H9 (cell line): ENCODE measurements around the gene NR1I2. TPM values are rescaled to one million over a fixed set of nuclear protein-coding genes. Genes with fewer than 3 reads are reported as not detected.

Experiments
- DNase-seq: peaks from one replicate; pipeline ENCODE4 v3.0.0-alpha.2; 2017
- H2AFZ ChIP-seq: one replicate; pipeline ENCODE4 v1.6.1; 2013; ENCODE audit warnings: mild to moderate bottlenecking, low read length, control low read depth, moderate library complexity
- H2AK5ac ChIP-seq: 2 replicates; pipeline ENCODE4 v1.6.1; 2013; ENCODE audit warnings: low read length, control low read depth, mixed read lengths; ENCODE audit not compliant: insufficient read length
- H2BK120ac ChIP-seq: one replicate; pipeline ENCODE4 v1.6.1; 2013; ENCODE audit warnings: low read depth, mild to moderate bottlenecking, low read length, control low read depth, inconsistent platforms; ENCODE audit not compliant: poor library complexity, severe bottlenecking
- H2BK12ac ChIP-seq: 2 replicates; pipeline ENCODE4 v1.6.1; 2013; ENCODE audit warnings: low read length, control low read depth, mixed read lengths, low read depth; ENCODE audit not compliant: insufficient read length
- H2BK15ac ChIP-seq: 2 replicates; pipeline ENCODE4 v1.6.1; 2013; ENCODE audit warnings: low read depth, low read length, control low read depth
- H2BK20ac ChIP-seq: one replicate; pipeline ENCODE4 v1.6.1; 2013; ENCODE audit warnings: low read depth, mild to moderate bottlenecking, low read length, control low read depth, inconsistent platforms; ENCODE audit not compliant: poor library complexity, severe bottlenecking
- H2BK5ac ChIP-seq: 2 replicates; pipeline ENCODE4 v1.6.1; 2013; ENCODE audit warnings: low read length, control low read depth, mixed read lengths; ENCODE audit not compliant: insufficient read length
- H3K14ac ChIP-seq: 2 replicates; pipeline ENCODE4 v1.6.1; 2013; ENCODE audit warnings: low read length, control low read depth; ENCODE audit not compliant: insufficient read depth
- H3K18ac ChIP-seq: 2 replicates; pipeline ENCODE4 v1.6.1; 2013; ENCODE audit warnings: low read depth, mild to moderate bottlenecking, mixed read lengths, low read length, control low read depth; ENCODE audit not compliant: insufficient read length
- H3K23ac ChIP-seq: 2 replicates; pipeline ENCODE4 v1.6.1; 2013; ENCODE audit warnings: low read length, control low read depth, mixed read lengths, low read depth; ENCODE audit not compliant: insufficient read length
- H3K23me2 ChIP-seq: 2 replicates; pipeline ENCODE4 v1.6.1; 2013; ENCODE audit warnings: low read depth, mild to moderate bottlenecking, mixed read lengths, low read length, control low read depth; ENCODE audit not compliant: insufficient read length, poor library complexity, severe bottlenecking
- H3K27ac ChIP-seq: 2 replicates; pipeline ENCODE4 v1.5.1; 2013; ENCODE audit warnings: low read length, control low read depth, mixed read lengths, low read depth; ENCODE audit not compliant: insufficient read length
- H3K27me3 ChIP-seq: 2 replicates; pipeline ENCODE4 v1.6.1; 2013; ENCODE audit warnings: low read length, control low read depth, inconsistent platforms; ENCODE audit not compliant: insufficient read depth
- H3K4ac ChIP-seq: 2 replicates; pipeline ENCODE4 v1.6.1; 2013; ENCODE audit warnings: low read depth, mild to moderate bottlenecking, control low read depth, inconsistent platforms, low read length, moderate library complexity
- H3K4me1 ChIP-seq: 2 replicates; pipeline ENCODE4 v1.6.1; 2013; ENCODE audit warnings: low read length, control low read depth, inconsistent platforms; ENCODE audit not compliant: insufficient read depth
- H3K4me2 ChIP-seq: 2 replicates; pipeline ENCODE4 v1.6.1; 2013; ENCODE audit warnings: low read length, control low read depth, mixed read lengths; ENCODE audit not compliant: insufficient read length, insufficient read depth
- H3K56ac ChIP-seq: 2 replicates; pipeline ENCODE4 v1.6.1; 2013; ENCODE audit warnings: low read depth, mild to moderate bottlenecking, mixed read lengths, low read length, control low read depth; ENCODE audit not compliant: insufficient read length
- H3K79me1 ChIP-seq: 2 replicates; pipeline ENCODE4 v1.6.1; 2013; ENCODE audit warnings: low read depth, mild to moderate bottlenecking, moderate library complexity, low read length, control low read depth, inconsistent platforms; ENCODE audit not compliant: insufficient read depth, poor library complexity, severe bottlenecking
- H3K79me2 ChIP-seq: 2 replicates; pipeline ENCODE4 v1.6.1; 2013; ENCODE audit warnings: low read length, control low read depth, inconsistent platforms; ENCODE audit not compliant: insufficient read depth
- H3K9ac ChIP-seq: 2 replicates; pipeline ENCODE4 v1.6.1; 2013; ENCODE audit warnings: low read length, control low read depth, mixed read lengths; ENCODE audit not compliant: insufficient read length; ENCODE audit errors: extremely low read depth
- H3K9me3 ChIP-seq: one replicate; pipeline ENCODE4 v1.6.1; 2013; ENCODE audit warnings: low read depth, low read length, inconsistent platforms; ENCODE audit not compliant: control insufficient read depth
- H3T11ph ChIP-seq: one replicate; pipeline ENCODE4 v1.6.1; 2013; ENCODE audit warnings: mild to moderate bottlenecking, low read length, control low read depth, inconsistent platforms
- H4K20me1 ChIP-seq: one replicate; pipeline ENCODE4 v1.6.1; 2013; ENCODE audit not compliant: control insufficient read depth, insufficient read length, insufficient read depth
- H4K5ac ChIP-seq: 2 replicates; pipeline ENCODE4 v1.6.1; 2013; ENCODE audit warnings: low read depth, mild to moderate bottlenecking, mixed read lengths, low read length, control low read depth; ENCODE audit not compliant: insufficient read length
- H4K8ac ChIP-seq: replicated peaks from 2 replicates; pipeline ENCODE4 v1.6.1; 2013; ENCODE audit warnings: low read length, control low read depth, mixed read lengths, low read depth; ENCODE audit not compliant: insufficient read length
- H4K91ac ChIP-seq: 2 replicates; pipeline ENCODE4 v1.6.1; 2013; ENCODE audit warnings: low read depth, mild to moderate bottlenecking, moderate library complexity, mixed read lengths, low read length, control low read depth; ENCODE audit not compliant: insufficient read length
- H3K27ac Mint-ChIP-seq, 3 experiments: 2 replicates in 2 of 3; 3 replicates in 1 of 3; pipeline ENCODE4 v1.8.0; 2020 to 2021; ENCODE audit warnings: mixed read lengths in 3 of 3, mild to moderate bottlenecking in 1 of 3, moderate library complexity in 1 of 3
- H3K27me3 Mint-ChIP-seq: 2 replicates; pipeline ENCODE4 v1.8.0; 2021; ENCODE audit warnings: low read depth, mild to moderate bottlenecking, moderate library complexity, mixed read lengths
- H3K36me3 Mint-ChIP-seq, 3 experiments: 2 replicates in 2 of 3; 3 replicates in 1 of 3; pipeline ENCODE4 v1.8.0; 2020 to 2021; ENCODE audit warnings: low read depth in 3 of 3, mixed read lengths in 3 of 3; ENCODE audit not compliant: insufficient read depth in 1 of 3
- H3K4me1 Mint-ChIP-seq, 2 experiments: 2 replicates each; pipeline ENCODE4 v1.8.0; 2020; ENCODE audit warnings: mixed read lengths in 2 of 2
- H3K4me3 Mint-ChIP-seq, 2 experiments: 2 replicates in 1 of 2; 3 replicates in 1 of 2; pipeline ENCODE4 v1.8.0; 2020 to 2021; ENCODE audit warnings: mild to moderate bottlenecking in 2 of 2, mixed read lengths in 2 of 2, moderate library complexity in 1 of 2
- H3K9me3 Mint-ChIP-seq, 2 experiments: 2 replicates in 1 of 2; 3 replicates in 1 of 2; pipeline ENCODE4 v1.8.0; 2020; ENCODE audit warnings: mild to moderate bottlenecking in 2 of 2, mixed read lengths in 2 of 2, moderate library complexity in 1 of 2
- WGBS: extraction: QIAGEN DNeasy Blood & Tissue Kit; methylation state at CpG from one replicate; pipeline ENCODE4 v1.1.7; 2013; ENCODE audit warnings: missing lambda C conversion rate, low lambda C conversion rate, mixed read lengths; ENCODE audit not compliant: insufficient read length; ENCODE audit errors: extremely low coverage; 5-methylcytosine and 5-hydroxymethylcytosine counted together
- total RNA-seq: library from RNA; stranded (reverse); gene quantifications from 2 replicates; pipeline ENCODE4 v1.2.1, GENCODE V29; 2021
- TF ChIP-seq, protein P1 (sequence below): fragments of 200-600 bp; sonication (generic); conservative IDR thresholded peaks from 3 replicates; pipeline ENCODE4 v1.8.0; 2021; ENCODE audit warnings: antibody characterized with exemption, mild to moderate bottlenecking

Gene NR1I2
- total RNA-seq, 1 experiment from 2014 or later: not detected

DNA sequence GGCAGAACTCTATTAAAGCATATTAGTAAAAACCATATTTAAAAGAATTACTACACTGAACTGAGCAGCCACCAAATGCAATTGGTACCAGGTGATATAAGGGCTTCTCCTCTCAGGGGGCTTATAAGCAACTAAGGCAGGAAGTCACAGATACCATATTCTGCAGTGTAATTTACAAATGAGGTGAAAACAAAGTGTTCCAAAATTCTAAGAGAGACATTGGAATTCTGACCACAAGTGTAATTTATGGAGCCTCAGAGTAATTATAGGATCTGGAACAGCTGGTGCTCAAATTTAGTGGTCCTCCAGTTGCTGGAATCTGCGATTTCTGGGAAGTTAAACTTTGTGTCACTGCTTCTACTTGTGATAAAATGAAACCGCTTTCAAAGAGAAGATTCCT, 3.1 kb upstream of the NR1I2 start:
- DNase-seq: no peak
- H3K9ac ChIP-seq: no peak overlapping the region
- H4K91ac ChIP-seq: no peak overlapping the region
- no peak overlapping the region for H3K4me3 Mint-ChIP-seq
- H2BK12ac ChIP-seq: no peak overlapping the region
- no peak overlapping the region for H2BK120ac ChIP-seq
- H3K9me3 ChIP-seq: no peaks in the 10 kb centered on the region
- H3K4ac ChIP-seq: no peak overlapping the region
- no peak overlapping the region for H4K8ac ChIP-seq
- H3K4me2 ChIP-seq: no peak overlapping the region
- H3K23me2 ChIP-seq: no peaks in the 10 kb centered on the region
- no peak overlapping the region for H3K18ac ChIP-seq
- no peaks in the 10 kb centered on the region for H3K79me2 ChIP-seq
- H4K5ac ChIP-seq: no peak overlapping the region
- H2AK5ac ChIP-seq: no peak overlapping the region
- H3K4me1 Mint-ChIP-seq: peaks cover 12 to 14% of the 10 kb centered on the region in 2 experiments
- no peak overlapping the region for H3K27ac Mint-ChIP-seq
- H3K9me3 Mint-ChIP-seq: peaks cover 8 to 10% of the 10 kb centered on the region in 2 experiments
- H3K23ac ChIP-seq: no peak overlapping the region
- H3K36me3 Mint-ChIP-seq: peaks cover 0 to 11% (median 0%) of the 10 kb centered on the region in 3 experiments; a peak in 5 of 7 replicates
- no peaks in the 10 kb centered on the region for H3K4me1 ChIP-seq
- no peaks in the 10 kb centered on the region for H3K79me1 ChIP-seq
- H3T11ph ChIP-seq: no peak overlapping the region
- H2BK5ac ChIP-seq: no peak overlapping the region
- H3K27ac ChIP-seq: no peak overlapping the region
- no CpG with 5 or more reads among the region's 2 CpGs for WGBS
- H3K27me3 ChIP-seq: no peaks in the 10 kb centered on the region
- H3K14ac ChIP-seq: no peak overlapping the region
- H4K20me1 ChIP-seq: no peaks in the 10 kb centered on the region
- no peak overlapping the region for H2BK15ac ChIP-seq
- no peak overlapping the region for H2BK20ac ChIP-seq
- H2AFZ ChIP-seq: no peak overlapping the region
- TF ChIP-seq, protein P1, sequence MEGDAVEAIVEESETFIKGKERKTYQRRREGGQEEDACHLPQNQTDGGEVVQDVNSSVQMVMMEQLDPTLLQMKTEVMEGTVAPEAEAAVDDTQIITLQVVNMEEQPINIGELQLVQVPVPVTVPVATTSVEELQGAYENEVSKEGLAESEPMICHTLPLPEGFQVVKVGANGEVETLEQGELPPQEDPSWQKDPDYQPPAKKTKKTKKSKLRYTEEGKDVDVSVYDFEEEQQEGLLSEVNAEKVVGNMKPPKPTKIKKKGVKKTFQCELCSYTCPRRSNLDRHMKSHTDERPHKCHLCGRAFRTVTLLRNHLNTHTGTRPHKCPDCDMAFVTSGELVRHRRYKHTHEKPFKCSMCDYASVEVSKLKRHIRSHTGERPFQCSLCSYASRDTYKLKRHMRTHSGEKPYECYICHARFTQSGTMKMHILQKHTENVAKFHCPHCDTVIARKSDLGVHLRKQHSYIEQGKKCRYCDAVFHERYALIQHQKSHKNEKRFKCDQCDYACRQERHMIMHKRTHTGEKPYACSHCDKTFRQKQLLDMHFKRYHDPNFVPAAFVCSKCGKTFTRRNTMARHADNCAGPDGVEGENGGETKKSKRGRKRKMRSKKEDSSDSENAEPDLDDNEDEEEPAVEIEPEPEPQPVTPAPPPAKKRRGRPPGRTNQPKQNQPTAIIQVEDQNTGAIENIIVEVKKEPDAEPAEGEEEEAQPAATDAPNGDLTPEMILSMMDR: no peak
- H3K27me3 Mint-ChIP-seq: no peaks in the 10 kb centered on the region
- H3K56ac ChIP-seq: no peak overlapping the region
